Endothelial cell of umbilical vein (primary cell): ENCODE data around the gene CNNM3. TPM values are rescaled to one million over a fixed set of nuclear protein-coding genes. Genes with fewer than 3 reads are reported as not detected.

Experiments used
- BruUV-seq: library from RNA; stranded (reverse); fragments of 400-500 nt; replicated peaks from 2 replicates; lab custom pipeline; 2021; lab: Mats Ljungman, UMichigan
- CTCF ChIA-PET: fragments of 300-600, 350-600 bp; sonication (Branson Sonifier 250); formaldehyde crosslinking; loops from one replicate; lab custom pipeline; 2021; ENCODE audit warnings: antibody characterized with exemption, inconsistent platforms; lab: Charles Lee
- POLR2A ChIA-PET: fragments of 300-600, 350-600 bp; sonication (Branson Sonifier 250); formaldehyde crosslinking; loops from one replicate; lab custom pipeline; 2021; ENCODE audit warnings: antibody characterized with exemption, inconsistent platforms; lab: Charles Lee
- DNase-seq: peaks from one replicate; pipeline ENCODE4 v3.0.0-alpha.2; 2011; ENCODE audit warnings: low read depth, low spot score
- FAIRE-seq: peaks from 2 replicates; lab custom pipeline; 2011; peaks lifted over from hg19 to GRCh38; lab: Jason Lieb, UNC
- H2AFZ ChIP-seq: 2 replicates; pipeline ENCODE4 v1.6.0; 2012; ENCODE audit warnings: low read depth, low read length, control low read depth, inconsistent platforms
- H3K27ac ChIP-seq: 2 replicates; pipeline ENCODE4 v1.5.1; 2011; ENCODE audit warnings: low read depth, mild to moderate bottlenecking, control low read depth, low read length, moderate library complexity; ENCODE audit not compliant: insufficient read depth
- H3K27me3 ChIP-seq, 2 experiments: 2 replicates each; pipeline versions ENCODE4 v1.6.0 to v1.6.1; 2011; ENCODE audit warnings: low read length in 2 of 2, mixed read lengths in 1 of 2; ENCODE audit not compliant: control insufficient read depth in 2 of 2, insufficient read depth in 2 of 2
- H3K36me3 ChIP-seq, 2 experiments: 2 replicates in 1 of 2; 3 replicates in 1 of 2; pipeline ENCODE4 v1.5.1; 2011; ENCODE audit warnings: low read length in 2 of 2, mild to moderate bottlenecking in 1 of 2, moderate library complexity in 1 of 2; ENCODE audit not compliant: control insufficient read depth in 2 of 2, insufficient read depth in 2 of 2; ENCODE audit errors: extremely low read depth in 1 of 2
- H3K4me1 ChIP-seq: 3 replicates; pipeline ENCODE4 v1.5.1; 2011; ENCODE audit warnings: mild to moderate bottlenecking, low read length; ENCODE audit not compliant: control insufficient read depth, insufficient read depth; ENCODE audit errors: extremely low read depth
- H3K4me2 ChIP-seq: 2 replicates; pipeline ENCODE4 v1.6.1; 2011; ENCODE audit warnings: low read length, control low read depth, mixed read lengths; ENCODE audit not compliant: insufficient read depth
- H3K4me3 ChIP-seq, 3 experiments: fragments of 200-600 bp in 1 of 3; sonication (generic), shearing (Covaris generic) in 1 of 3; replicated peaks in 1 of 3; 2 replicates each; pipeline ENCODE4 v1.5.1; 2011 to 2016; ENCODE audit warnings: control low read depth in 3 of 3, low read length in 3 of 3, mild to moderate bottlenecking in 2 of 3, inconsistent platforms in 1 of 3, low read depth in 1 of 3, moderate library complexity in 1 of 3; ENCODE audit not compliant: insufficient read depth in 1 of 3
- H3K79me2 ChIP-seq: 2 replicates; pipeline ENCODE4 v1.6.0; 2012; ENCODE audit warnings: low read length, inconsistent platforms; ENCODE audit not compliant: control insufficient read depth, insufficient read depth
- H3K9ac ChIP-seq: replicated peaks from 2 replicates; pipeline ENCODE3; 2011; ENCODE audit warnings: low read length, control low read depth; ENCODE audit not compliant: insufficient read depth; ENCODE audit errors: extremely low read depth
- H3K9me1 ChIP-seq: replicated peaks from 3 replicates; pipeline ENCODE4 v1.6.0; 2011; ENCODE audit warnings: mild to moderate bottlenecking, low read length; ENCODE audit not compliant: control insufficient read depth, insufficient read depth; ENCODE audit errors: extremely low read depth
- H3K9me3 ChIP-seq: replicated peaks from 2 replicates; pipeline ENCODE4 v1.5.1; 2012; ENCODE audit warnings: low read length, inconsistent platforms; ENCODE audit not compliant: control insufficient read depth, insufficient read depth
- H4K20me1 ChIP-seq: replicated peaks from 2 replicates; pipeline ENCODE3; 2011; ENCODE audit warnings: mild to moderate bottlenecking, low read length; ENCODE audit not compliant: control insufficient read depth, insufficient read depth; ENCODE audit errors: extremely low read depth
- CTCF ChIP-seq, 2 donors: IDR thresholded peaks; 1 replicate in 1 of 2; 2 replicates in 1 of 2; pipeline ENCODE4 v1.5.1; 2011; ENCODE audit warnings: low read length in 2 of 2, mild to moderate bottlenecking in 2 of 2, moderate library complexity in 2 of 2, control low read depth in 1 of 2, inconsistent platforms in 1 of 2, low read depth in 1 of 2; ENCODE audit not compliant: insufficient read depth in 1 of 2; ENCODE audit errors: extremely low read depth in 1 of 2
- EZH2 ChIP-seq: IDR thresholded peaks from 2 replicates; pipeline ENCODE4 v1.6.1; 2012; ENCODE audit warnings: borderline replicate concordance, low read depth, mild to moderate bottlenecking, moderate library complexity, low read length, inconsistent platforms; ENCODE audit not compliant: severe bottlenecking
- FOS ChIP-seq: IDR thresholded peaks from 2 replicates; pipeline ENCODE4 v1.6.1; 2011; ENCODE audit warnings: mild to moderate bottlenecking, low read length, moderate library complexity, borderline replicate concordance; ENCODE audit not compliant: insufficient read depth
- GATA2 ChIP-seq: IDR thresholded peaks from 2 replicates; pipeline ENCODE4 v1.7.0; 2011; ENCODE audit warnings: low read depth, mild to moderate bottlenecking, moderate library complexity, mixed read lengths, low read length; ENCODE audit not compliant: insufficient read length, insufficient read depth
- JUN ChIP-seq: IDR thresholded peaks from 2 replicates; pipeline ENCODE4 v1.6.1; 2011; ENCODE audit warnings: borderline replicate concordance, low read depth; ENCODE audit not compliant: insufficient read length, insufficient read depth
- MAX ChIP-seq: IDR thresholded peaks from 2 replicates; pipeline ENCODE4 v1.6.1; 2011; ENCODE audit not compliant: insufficient read depth, insufficient read length
- MYC ChIP-seq: IDR thresholded peaks from one replicate; pipeline ENCODE4 v1.6.1; 2011; ENCODE audit warnings: mild to moderate bottlenecking, low read depth, low read length
- POLR2AphosphoS5 ChIP-seq: IDR thresholded peaks from 2 replicates; pipeline ENCODE4 v1.6.1; 2012; ENCODE audit warnings: low read depth, mild to moderate bottlenecking, control low read depth, low read length, moderate library complexity; ENCODE audit not compliant: insufficient read depth
- dilution Hi-C: fragments of 300-500 bp; cut with MboI; formaldehyde crosslinking; loops from one replicate; pipeline ENCODE4 v1.15.0; 2019; ENCODE audit warnings: low sequenced_read_pairs; ENCODE audit not compliant: extremely low pct_ligation_motif_present
- intact Hi-C: fragments of 100-400 bp; cut with micrococcal nuclease; formaldehyde crosslinking; loops from one replicate; pipeline ENCODE4 v1.10.0; 2022
- polyA plus RNA-seq, 4 experiments: library from polyadenylated mRNA; depleted of rRNA in 3 of 4; stranded (reverse) in 3 of 4; unstranded in 1 of 4; fragments of >200 nt; gene quantifications; 2 replicates each; pipeline versions ENCODE4 v1.2.1 to v1.2.3, GENCODE V29; 2011 to 2012; ENCODE audit warnings: missing spikeins in 1 of 4
- total RNA-seq: library from RNA; stranded (reverse); gene quantifications from 2 replicates; pipeline ENCODE4 v1.2.3, GENCODE V29; 2021

CNNM3 gene
- total and polyA plus RNA-seq, 2 donors (not counting 3 experiments of a cell fraction or from before 2014, with no cell fraction given) = 13.0 to 14.9 TPM

- Histone ChIP-seq H3K27me3 (no peaks in the 10 kb centered on the region), H3K79me2 (no peaks in the 10 kb centered on the region), H3K9ac (no peak overlapping the region), H3K36me3 (no peaks in the 10 kb centered on the region), H3K4me3 (no peak overlapping the region), H4K20me1 (no peaks in the 10 kb centered on the region), H3K4me1 (peaks cover 11% of the 10 kb centered on the region), H2AFZ (no peak overlapping the region), H3K27ac (no peak overlapping the region), H3K9me3 (no peaks in the 10 kb centered on the region), H3K4me2 (no peak overlapping the region), H3K9me1 (no peaks in the 10 kb centered on the region)
- POLR2A ChIA-PET = no interaction called here
- DNase-seq (no peak), FAIRE-seq (no peak)
- TF ChIP-seq EZH2 (no peak), CTCF (IDR thresholded peaks at IDR 0.05; ENCODE audit: extremely low read depth in 1 of 2, insufficient read depth in 1 of 2, low read depth in 1 of 2, low read length in 2 of 2) (no peak), POLR2AphosphoS5 (no peak), GATA2 (no peak), MAX (no peak), MYC (no peak), FOS (no peak), JUN (no peak)
- dilution Hi-C loops = no loop called here
- BruUV-seq = no TSS peak
- intact Hi-C loops = no loop called here
- CTCF ChIA-PET = interaction anchor here (1.0 to 1.6 kb wide), 3 partner anchors 10 to 49 kb away, joined by 3 to 4 read pairs (median 3); partner anchors contain the start of gene CNNM3
Measured at GRCh38 chr2:96767135-96767871, 48.8 kb upstream of the CNNM3 start.
